ENCODE data around the gene FLACC1.
"Not testable (repeated sequence)": the region's sequence is repeated elsewhere in the genome, so short reads cannot be mapped to it uniquely, and the experiment has no call there.

DNA sequence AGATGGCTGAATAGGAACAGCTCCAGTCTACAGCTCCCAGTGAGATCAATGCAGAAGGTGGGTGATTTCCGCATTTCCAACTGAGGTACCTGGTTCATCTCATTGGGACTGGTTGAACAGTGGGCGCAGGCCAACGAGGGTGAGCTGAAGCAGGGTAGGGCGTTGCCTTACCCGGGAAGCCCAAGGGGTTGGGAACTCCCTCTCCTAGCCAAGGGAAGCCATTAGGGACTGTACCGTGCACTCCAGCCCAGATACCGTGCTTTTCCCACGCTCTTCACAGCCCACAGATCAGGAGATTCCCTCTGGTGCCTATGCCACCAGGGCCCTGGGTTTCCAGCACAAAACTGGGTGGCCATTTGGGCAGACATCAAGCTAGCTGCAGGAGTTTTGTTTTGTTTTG is 12.2 kb upstream of the FLACC1 start:
- TF ChIP-seq, protein P1, sequence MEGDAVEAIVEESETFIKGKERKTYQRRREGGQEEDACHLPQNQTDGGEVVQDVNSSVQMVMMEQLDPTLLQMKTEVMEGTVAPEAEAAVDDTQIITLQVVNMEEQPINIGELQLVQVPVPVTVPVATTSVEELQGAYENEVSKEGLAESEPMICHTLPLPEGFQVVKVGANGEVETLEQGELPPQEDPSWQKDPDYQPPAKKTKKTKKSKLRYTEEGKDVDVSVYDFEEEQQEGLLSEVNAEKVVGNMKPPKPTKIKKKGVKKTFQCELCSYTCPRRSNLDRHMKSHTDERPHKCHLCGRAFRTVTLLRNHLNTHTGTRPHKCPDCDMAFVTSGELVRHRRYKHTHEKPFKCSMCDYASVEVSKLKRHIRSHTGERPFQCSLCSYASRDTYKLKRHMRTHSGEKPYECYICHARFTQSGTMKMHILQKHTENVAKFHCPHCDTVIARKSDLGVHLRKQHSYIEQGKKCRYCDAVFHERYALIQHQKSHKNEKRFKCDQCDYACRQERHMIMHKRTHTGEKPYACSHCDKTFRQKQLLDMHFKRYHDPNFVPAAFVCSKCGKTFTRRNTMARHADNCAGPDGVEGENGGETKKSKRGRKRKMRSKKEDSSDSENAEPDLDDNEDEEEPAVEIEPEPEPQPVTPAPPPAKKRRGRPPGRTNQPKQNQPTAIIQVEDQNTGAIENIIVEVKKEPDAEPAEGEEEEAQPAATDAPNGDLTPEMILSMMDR (IDR thresholded peaks at IDR 0.05): not testable (repeated sequence)
- TF ChIP-seq POLR2A (IDR thresholded peaks at IDR 0.05): not testable (repeated sequence)
